ENCODE data around the gene TMEM174.

TMEM174 gene

GRCh38 chr5:73183000-73183399 is 10.0 kb downstream of the TMEM174 start:
- no peak overlapping the region for H3K4me3 ChIP-seq (ENCODE audit: low read depth, low read length)
- no peak for TF ChIP-seq CTCF (IDR thresholded peaks at IDR 0.05; ENCODE audit: low read depth, low read length)

GRCh38 chr5:73183481-73183891 is 10.5 kb downstream of the TMEM174 start:
- TF ChIP-seq CTCF (IDR thresholded peaks at IDR 0.05; ENCODE audit: low read depth, low read length): no peak
- H3K4me3 ChIP-seq (ENCODE audit: low read depth, low read length): no peak overlapping the region

GRCh38 chr5:73186976-73187375 is 14.0 kb downstream of the TMEM174 start:
- TF ChIP-seq CTCF (IDR thresholded peaks at IDR 0.05; ENCODE audit: low read depth, low read length): no peak

GRCh38 chr5:73188764-73189531 is 16.0 kb downstream of the TMEM174 start:
- no peak for TF ChIP-seq CTCF (IDR thresholded peaks at IDR 0.05; ENCODE audit: low read depth, low read length)

More at GRCh38 chr5:73186976-73187375, 14.0 kb downstream of the TMEM174 start:
- H3K4me3 ChIP-seq (ENCODE audit: low read depth, low read length): no peak overlapping the region

GRCh38 chr5:73189871-73190376 is 16.9 kb downstream of the TMEM174 start:
- TF ChIP-seq CTCF (IDR thresholded peaks at IDR 0.05; ENCODE audit: low read depth, low read length): no peak
- no peak overlapping the region for H3K4me3 ChIP-seq (ENCODE audit: low read depth, low read length)

More at GRCh38 chr5:73188764-73189531, 16.0 kb downstream of the TMEM174 start:
- no peak overlapping the region for H3K4me3 ChIP-seq (ENCODE audit: low read depth, low read length)

- H3K4me3 ChIP-seq (ENCODE audit: low read depth, low read length): no peak overlapping the region
- no peak for TF ChIP-seq CTCF (IDR thresholded peaks at IDR 0.05; ENCODE audit: low read depth, low read length)
These were observed 19.4 kb downstream of the TMEM174 start for GRCh38 chr5:73192370-73192769.

- TF ChIP-seq CTCF (IDR thresholded peaks at IDR 0.05; ENCODE audit: low read depth, low read length): no peak
- no peak overlapping the region for H3K4me3 ChIP-seq (ENCODE audit: low read depth, low read length)
These were observed 20.6 kb downstream of the TMEM174 start for GRCh38 chr5:73193592-73193991.

Measured in WI38 (cell line).